ENCODE data around the gene ATG7. TPM values are rescaled to one million over a fixed set of nuclear protein-coding genes. Genes with fewer than 3 reads are reported as not detected.

The ATG7 gene
- total RNA-seq, 1 experiment from 2014 or later, result 30.0 TPM

GRCh38 chr3:11285471-11285870 lies 13.3 kb downstream of the ATG7 start:
- no peak for DNase-seq (ENCODE audit: low read depth, low spot score)
- in situ Hi-C loops (cut with HindIII; ENCODE audit: low pct_unique_long_range_greater_than_20kb, low sequenced_read_pairs), result no loop called here

GRCh38 chr3:11287404-11287803 lies 15.2 kb downstream of the ATG7 start:
- DNase-seq (ENCODE audit: low read depth, low spot score), result no peak
- in situ Hi-C loops (cut with HindIII; ENCODE audit: low pct_unique_long_range_greater_than_20kb, low sequenced_read_pairs), result no loop called here

- in situ Hi-C loops (cut with HindIII; ENCODE audit: low pct_unique_long_range_greater_than_20kb, low sequenced_read_pairs), result no loop called here
- no peak for DNase-seq (ENCODE audit: low read depth, low spot score)
Measured at GRCh38 chr3:11288021-11288491, 15.9 kb downstream of the ATG7 start.

GRCh38 chr3:11288786-11289637 lies 16.8 kb downstream of the ATG7 start:
- peak; percentile 11 for DNase-seq (ENCODE audit: low read depth, low spot score)
- in situ Hi-C loops (cut with HindIII; ENCODE audit: low pct_unique_long_range_greater_than_20kb, low sequenced_read_pairs), result no loop called here

GRCh38 chr3:11289864-11290263 lies 17.7 kb downstream of the ATG7 start:
- no peak for DNase-seq (ENCODE audit: low read depth, low spot score)
- in situ Hi-C loops (cut with HindIII; ENCODE audit: low pct_unique_long_range_greater_than_20kb, low sequenced_read_pairs), result no loop called here

GRCh38 chr3:11290743-11291680 lies 18.8 kb downstream of the ATG7 start:
- in situ Hi-C loops (cut with HindIII; ENCODE audit: low pct_unique_long_range_greater_than_20kb, low sequenced_read_pairs), result no loop called here
- no peak for DNase-seq (ENCODE audit: low read depth, low spot score)

GRCh38 chr3:11291808-11292207 lies 19.6 kb downstream of the ATG7 start:
- in situ Hi-C loops (cut with HindIII; ENCODE audit: low pct_unique_long_range_greater_than_20kb, low sequenced_read_pairs), result no loop called here
- DNase-seq (ENCODE audit: low read depth, low spot score), result no peak

GRCh38 chr3:11297126-11297525 lies 24.9 kb downstream of the ATG7 start:
- in situ Hi-C loops (cut with HindIII; ENCODE audit: low pct_unique_long_range_greater_than_20kb, low sequenced_read_pairs), result no loop called here
- no peak for DNase-seq (ENCODE audit: low read depth, low spot score)

- no peak for DNase-seq (ENCODE audit: low read depth, low spot score)
- in situ Hi-C loops (cut with HindIII; ENCODE audit: low pct_unique_long_range_greater_than_20kb, low sequenced_read_pairs), result no loop called here
Measured at GRCh38 chr3:11300970-11301369, 28.8 kb downstream of the ATG7 start.

GRCh38 chr3:11302444-11302843 lies 30.2 kb downstream of the ATG7 start:
- in situ Hi-C loops (cut with HindIII; ENCODE audit: low pct_unique_long_range_greater_than_20kb, low sequenced_read_pairs), result no loop called here
- no peak for DNase-seq (ENCODE audit: low read depth, low spot score)

GRCh38 chr3:11304175-11304574 lies 32.0 kb downstream of the ATG7 start:
- in situ Hi-C loops (cut with HindIII; ENCODE audit: low pct_unique_long_range_greater_than_20kb, low sequenced_read_pairs), result no loop called here
- no peak for DNase-seq (ENCODE audit: low read depth, low spot score)

- DNase-seq (ENCODE audit: low read depth, low spot score), result no peak
- in situ Hi-C loops (cut with HindIII; ENCODE audit: low pct_unique_long_range_greater_than_20kb, low sequenced_read_pairs), result no loop called here
Measured at GRCh38 chr3:11305509-11305908, 33.3 kb downstream of the ATG7 start.

- DNase-seq (ENCODE audit: low read depth, low spot score), result no peak
- in situ Hi-C loops (cut with HindIII; ENCODE audit: low pct_unique_long_range_greater_than_20kb, low sequenced_read_pairs), result no loop called here
Measured at GRCh38 chr3:11306817-11307589, 34.8 kb downstream of the ATG7 start.

GRCh38 chr3:11307830-11308432 lies 35.7 kb downstream of the ATG7 start:
- in situ Hi-C loops (cut with HindIII; ENCODE audit: low pct_unique_long_range_greater_than_20kb, low sequenced_read_pairs), result no loop called here
- DNase-seq (ENCODE audit: low read depth, low spot score), result no peak

- DNase-seq (ENCODE audit: low read depth, low spot score), result no peak
- in situ Hi-C loops (cut with HindIII; ENCODE audit: low pct_unique_long_range_greater_than_20kb, low sequenced_read_pairs), result no loop called here
Measured at GRCh38 chr3:11310258-11310657, 38.1 kb downstream of the ATG7 start.

GRCh38 chr3:11312166-11312565 lies 40.0 kb downstream of the ATG7 start:
- in situ Hi-C loops (cut with HindIII; ENCODE audit: low pct_unique_long_range_greater_than_20kb, low sequenced_read_pairs), result no loop called here
- DNase-seq (ENCODE audit: low read depth, low spot score), result no peak

GRCh38 chr3:11317300-11317699 lies 45.1 kb downstream of the ATG7 start:
- in situ Hi-C loops (cut with HindIII; ENCODE audit: low pct_unique_long_range_greater_than_20kb, low sequenced_read_pairs), result no loop called here
- no peak for DNase-seq (ENCODE audit: low read depth, low spot score)
